HG03342 (cell line): Measurements from ENCODE around the gene GPLD1.
"Not testable (repeated sequence)": the region's sequence is repeated elsewhere in the genome, so short reads cannot be mapped to it uniquely, and the experiment has no call there.

ENCODE experiments used
- ATAC-seq: cut with Tn5 transposase; IDR thresholded peaks from one replicate; pipeline ENCODE4 v1.9.1; 2021; ENCODE audit warnings: mild to moderate bottlenecking, moderate library complexity; ENCODE audit not compliant: unreplicated experiment

Gene GPLD1, protein sequence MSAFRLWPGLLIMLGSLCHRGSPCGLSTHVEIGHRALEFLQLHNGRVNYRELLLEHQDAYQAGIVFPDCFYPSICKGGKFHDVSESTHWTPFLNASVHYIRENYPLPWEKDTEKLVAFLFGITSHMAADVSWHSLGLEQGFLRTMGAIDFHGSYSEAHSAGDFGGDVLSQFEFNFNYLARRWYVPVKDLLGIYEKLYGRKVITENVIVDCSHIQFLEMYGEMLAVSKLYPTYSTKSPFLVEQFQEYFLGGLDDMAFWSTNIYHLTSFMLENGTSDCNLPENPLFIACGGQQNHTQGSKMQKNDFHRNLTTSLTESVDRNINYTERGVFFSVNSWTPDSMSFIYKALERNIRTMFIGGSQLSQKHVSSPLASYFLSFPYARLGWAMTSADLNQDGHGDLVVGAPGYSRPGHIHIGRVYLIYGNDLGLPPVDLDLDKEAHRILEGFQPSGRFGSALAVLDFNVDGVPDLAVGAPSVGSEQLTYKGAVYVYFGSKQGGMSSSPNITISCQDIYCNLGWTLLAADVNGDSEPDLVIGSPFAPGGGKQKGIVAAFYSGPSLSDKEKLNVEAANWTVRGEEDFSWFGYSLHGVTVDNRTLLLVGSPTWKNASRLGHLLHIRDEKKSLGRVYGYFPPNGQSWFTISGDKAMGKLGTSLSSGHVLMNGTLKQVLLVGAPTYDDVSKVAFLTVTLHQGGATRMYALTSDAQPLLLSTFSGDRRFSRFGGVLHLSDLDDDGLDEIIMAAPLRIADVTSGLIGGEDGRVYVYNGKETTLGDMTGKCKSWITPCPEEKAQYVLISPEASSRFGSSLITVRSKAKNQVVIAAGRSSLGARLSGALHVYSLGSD

GRCh38 chr6:24489470-24489869 is at the start of gene GPLD1:
GPLD1 (minus strand) TSS chr6:24489578; CDS start chr6:24489511, 67 bp downstream.
- no peak for ATAC-seq

GRCh38 chr6:24537771-24538385 is 48.5 kb upstream of the GPLD1 start:
- ATAC-seq, result no peak

- no peak for ATAC-seq
These were observed 47.8 kb upstream of the GPLD1 start for GRCh38 chr6:24537082-24537699.

- no peak for ATAC-seq
These were observed 47.1 kb upstream of the GPLD1 start for GRCh38 chr6:24536466-24536865.

GRCh38 chr6:24535210-24535609 is 45.8 kb upstream of the GPLD1 start:
- no peak for ATAC-seq

GRCh38 chr6:24534329-24534728 is 45.0 kb upstream of the GPLD1 start:
- no peak for ATAC-seq

GRCh38 chr6:24529985-24530384 is 40.6 kb upstream of the GPLD1 start:
- ATAC-seq, result no peak

- no peak for ATAC-seq
These were observed 35.4 kb upstream of the GPLD1 start for GRCh38 chr6:24524805-24525204.

DNA sequence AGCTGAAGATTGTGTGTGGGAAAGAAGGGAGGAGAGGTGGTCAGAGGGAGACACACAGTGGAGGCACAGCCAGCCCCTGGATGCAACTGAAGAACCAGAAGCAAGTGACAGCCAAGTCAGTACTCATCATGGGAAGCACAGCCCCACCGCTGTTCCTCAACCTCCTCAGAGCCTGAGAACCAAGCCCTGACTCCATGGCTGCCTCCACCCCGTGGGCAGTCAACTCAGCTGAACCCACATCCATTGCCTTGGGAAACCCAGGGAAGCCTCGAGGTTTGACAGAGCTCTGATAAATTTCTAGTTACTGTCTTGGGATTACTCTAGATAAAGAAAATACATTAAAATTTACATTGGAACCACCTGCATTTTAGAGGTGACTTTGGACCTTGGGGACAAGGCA is 35.0 kb upstream of the GPLD1 start:
- no peak for ATAC-seq

DNA sequence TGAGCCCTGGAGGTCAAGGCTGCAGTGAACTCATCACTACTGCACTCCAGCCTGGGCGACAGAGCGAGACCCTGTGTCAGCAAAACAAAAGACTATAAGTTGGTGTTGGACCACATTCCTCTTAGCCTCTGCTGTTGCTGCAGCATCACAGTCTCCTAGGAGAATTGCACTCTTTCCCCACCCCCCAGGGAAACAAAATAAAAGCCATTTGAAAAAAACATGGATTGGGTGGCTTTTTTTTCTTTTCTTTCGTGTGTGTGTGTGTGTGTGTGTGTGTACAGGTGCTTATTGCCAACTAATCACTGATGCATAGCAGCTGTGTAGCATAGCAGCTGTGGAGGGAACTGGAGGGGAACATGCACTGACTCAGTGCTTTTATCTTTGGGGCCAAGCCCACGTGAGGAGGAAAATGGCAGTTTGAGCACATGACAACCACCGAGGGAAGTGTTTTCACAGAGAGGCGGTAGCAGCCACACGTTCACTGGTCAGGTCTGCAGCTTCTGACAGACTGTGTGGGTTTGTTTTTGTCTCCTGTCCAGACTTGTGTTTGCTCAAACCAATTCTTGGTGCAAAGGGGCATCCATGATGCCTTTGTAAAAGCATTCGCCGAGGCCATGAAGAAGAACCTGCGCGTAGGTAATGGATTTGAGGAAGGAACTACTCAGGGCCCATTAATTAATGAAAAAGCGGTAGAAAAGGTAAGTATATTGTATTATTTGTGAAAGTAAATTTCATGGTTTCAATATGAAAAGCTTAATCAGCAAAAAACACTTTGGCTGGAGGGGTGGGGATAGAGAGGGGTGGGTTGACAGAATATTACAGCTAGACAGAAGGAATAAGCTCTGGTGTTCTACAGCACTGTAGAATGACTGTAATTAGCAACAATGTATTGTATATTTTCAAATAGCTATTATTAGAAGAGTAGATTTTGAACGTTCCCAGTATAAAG is 33.1 kb upstream of the GPLD1 start:
- ATAC-seq, result peak; percentile 61

DNA sequence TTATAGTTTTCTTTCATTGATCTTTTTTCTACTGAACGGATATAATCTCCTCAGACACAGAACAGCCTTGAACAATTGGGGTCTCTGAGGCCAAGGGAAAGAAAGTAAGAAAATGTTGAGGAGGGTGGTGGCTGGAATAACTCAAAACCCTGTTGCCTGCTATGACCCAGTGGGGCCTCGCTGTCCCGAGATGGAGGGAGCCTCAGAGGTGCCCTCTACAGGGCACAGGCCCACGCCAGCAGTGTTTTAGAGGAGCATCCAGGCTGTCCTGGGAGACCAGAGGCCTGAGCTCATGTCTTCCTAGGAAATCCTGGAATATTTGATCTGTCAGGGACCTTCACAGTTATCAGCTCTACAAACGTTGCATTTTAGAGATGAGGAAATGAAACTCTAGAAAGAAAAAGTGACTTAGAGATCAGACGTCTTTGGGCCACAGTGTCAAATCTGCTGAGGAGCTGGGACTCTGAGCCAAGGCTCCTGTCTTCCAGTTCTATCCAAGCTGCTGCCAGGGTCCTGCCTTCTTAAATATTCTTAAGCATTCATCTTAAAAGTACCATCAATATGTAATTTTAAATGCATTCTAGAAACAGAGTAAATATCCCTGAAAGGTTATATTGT is 31.7 kb upstream of the GPLD1 start:
- peak; percentile 35 for ATAC-seq

DNA sequence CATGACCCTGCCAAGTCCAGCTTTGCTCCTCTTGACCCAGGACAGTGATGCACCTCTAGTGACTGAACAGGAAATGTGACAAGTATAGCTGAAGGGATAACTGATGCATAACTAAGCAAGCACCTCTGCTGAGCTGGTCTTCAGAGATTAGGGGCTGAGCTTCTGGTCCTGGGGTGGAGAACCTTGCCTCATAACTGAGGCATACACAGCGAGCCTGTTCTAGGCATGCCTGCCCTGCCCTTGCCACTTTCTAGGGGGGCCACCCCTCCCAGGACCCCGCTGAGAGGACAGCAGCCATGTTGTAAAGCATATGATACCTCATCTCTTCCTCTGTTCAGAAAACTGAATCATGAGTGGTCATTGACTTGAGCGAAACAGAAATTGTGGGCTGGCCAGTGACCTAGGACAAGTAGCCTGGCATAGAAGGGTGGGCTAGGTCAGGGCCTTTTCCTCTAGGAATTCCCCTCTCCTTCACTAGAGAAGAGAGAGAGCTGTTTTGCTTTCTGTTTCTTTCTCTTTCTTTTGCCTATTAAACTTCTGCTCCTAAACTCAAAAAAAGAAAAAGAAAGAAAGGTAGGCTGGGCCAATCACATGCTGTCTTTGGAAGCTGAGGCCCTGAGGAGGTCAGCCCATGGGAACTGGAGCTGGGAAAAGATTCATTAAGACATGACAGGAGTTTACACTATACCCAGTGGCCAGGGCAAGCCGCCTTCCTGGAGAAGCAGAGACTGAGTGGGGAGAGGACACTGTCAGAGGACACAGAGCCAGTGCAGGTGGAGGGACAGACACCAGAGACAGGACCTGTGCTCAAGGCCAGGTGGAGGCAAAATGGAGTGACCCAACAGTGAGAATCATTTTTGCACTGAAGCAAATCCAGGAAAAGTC is 28.5 kb upstream of the GPLD1 start:
- peak; percentile 65 for ATAC-seq

DNA sequence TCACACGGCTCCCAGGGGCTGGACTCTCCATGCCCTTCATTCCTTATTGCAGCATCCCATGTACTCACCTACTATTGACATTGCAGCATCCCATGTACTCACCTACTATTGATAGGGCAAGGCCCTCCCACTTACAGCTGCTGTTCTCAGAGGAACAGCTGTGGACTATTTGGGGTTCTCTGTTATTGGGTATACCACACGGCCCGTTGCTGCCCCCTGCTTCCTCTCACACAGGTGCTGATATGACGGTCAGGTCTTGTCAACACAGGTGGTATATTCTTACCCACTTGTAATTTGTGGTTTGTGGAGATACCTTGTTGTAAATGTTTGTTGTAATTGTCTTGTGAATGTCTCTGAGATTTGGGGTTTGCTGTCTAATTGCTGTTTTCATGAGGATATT is 24.2 kb upstream of the GPLD1 start:
- peak; percentile 46 for ATAC-seq

GRCh38 chr6:24511976-24512375 is 22.6 kb upstream of the GPLD1 start:
- ATAC-seq, result not testable (repeated sequence)

DNA sequence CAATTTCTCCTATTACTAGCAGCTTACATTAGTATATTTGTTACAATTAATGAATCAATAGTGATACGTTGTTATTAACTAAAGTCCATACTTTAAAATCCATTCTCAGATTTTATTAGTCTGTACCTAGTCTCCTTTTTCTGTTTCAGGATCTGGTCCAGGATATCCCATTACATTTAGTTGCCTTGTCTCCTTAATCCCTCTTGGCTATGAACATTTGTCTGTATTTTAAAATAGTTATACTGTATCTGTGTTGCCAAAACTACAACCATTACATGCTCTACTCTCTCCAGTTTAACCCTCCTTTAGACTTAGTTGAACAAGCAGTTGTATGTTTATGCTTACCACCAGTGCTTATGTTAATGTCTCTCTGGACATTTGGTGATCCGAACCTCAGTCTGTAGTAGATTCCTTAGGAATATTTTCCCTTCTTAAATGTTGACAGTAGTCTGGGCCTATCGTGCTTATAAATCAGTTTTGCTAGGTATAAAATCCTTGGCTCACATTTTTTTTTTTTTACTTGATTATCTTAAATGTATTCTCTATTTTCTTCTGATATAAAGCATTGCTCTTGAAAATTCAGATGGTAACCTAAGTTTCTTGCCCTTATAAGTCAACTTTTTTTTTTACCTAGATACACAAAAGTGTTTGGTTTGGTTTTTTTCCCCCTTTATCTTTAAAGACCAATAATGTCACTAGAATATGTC is 17.6 kb upstream of the GPLD1 start:
- ATAC-seq, result no peak

DNA sequence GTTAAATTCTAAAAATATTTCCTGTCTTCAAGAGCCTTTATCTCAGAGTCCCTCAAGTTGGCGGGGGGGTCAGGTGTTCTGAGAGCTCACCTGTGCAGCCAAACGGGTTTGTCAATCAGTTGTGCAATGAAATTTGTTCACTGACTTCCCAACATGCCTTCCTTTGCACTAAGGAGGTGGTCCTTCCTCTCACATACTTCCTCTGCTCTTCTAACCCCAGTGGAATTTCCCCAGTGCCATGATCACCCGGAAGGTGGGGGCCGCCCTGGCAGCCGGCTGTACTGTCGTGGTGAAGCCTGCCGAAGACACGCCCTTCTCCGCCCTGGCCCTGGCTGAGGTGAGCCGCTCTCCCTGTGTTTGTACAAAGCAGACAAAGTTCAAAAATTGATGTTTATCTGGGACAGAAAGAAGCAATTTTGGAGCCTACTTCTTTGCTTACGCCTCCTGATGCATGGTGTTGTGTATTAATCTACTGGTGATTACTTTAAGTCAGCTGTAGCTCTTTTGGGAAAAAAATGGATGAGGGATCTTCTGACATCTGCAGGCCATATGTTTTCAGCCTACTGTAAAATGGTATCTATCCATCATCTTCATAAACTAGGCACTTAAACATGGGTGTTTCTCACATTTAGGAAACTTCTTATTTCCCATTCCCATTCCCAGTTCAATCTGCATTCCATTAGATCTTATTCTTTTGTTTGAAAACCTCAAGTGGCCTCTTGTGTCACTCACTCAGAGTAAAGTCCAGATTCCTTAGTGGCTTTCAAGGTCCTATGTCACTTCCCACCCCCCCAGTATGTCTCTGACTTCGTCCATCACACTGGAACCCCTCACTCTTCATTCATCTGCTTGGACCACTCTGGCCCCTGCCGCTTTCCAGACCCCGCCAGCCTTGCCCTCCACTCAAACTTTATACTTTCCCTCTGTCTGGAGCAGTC is 15.5 kb upstream of the GPLD1 start:
- no peak for ATAC-seq

- no peak for ATAC-seq
These were observed 14.9 kb upstream of the GPLD1 start for GRCh38 chr6:24504287-24504648.
